Left lobe of liver (tissue), 2 donors: ENCODE results near the gene HIF1A. TPM values are rescaled to one million over a fixed set of nuclear protein-coding genes. Genes with fewer than 3 reads are reported as not detected.
"Not testable (repeated sequence)": the region's sequence is repeated elsewhere in the genome, so short reads cannot be mapped to it uniquely, and the experiment has no call there.

Experiments
- ATAC-seq: fragments of 200-7000 bp; cut with Tn5 transposase; one replicate; pipeline ENCODE4 v1.9.1; 2020; ENCODE audit warnings: mild to moderate bottlenecking, moderate library complexity
- DNase-seq: peaks from one replicate; pipeline ENCODE4 v3.0.0-alpha.2; 2020; ENCODE audit warnings: low spot score
- total RNA-seq: library from RNA; stranded (reverse); gene quantifications from one replicate; pipeline ENCODE4 v1.2.1, GENCODE V29; 2021
- donor health status: DM: no; HTN: no; CAD: no; lungs with moderate emphysema.
- donor health status: DM: no; HTN: yes; CAD: no.

HIF1A gene
- 27.9 TPM for total RNA-seq

GRCh38 chr14:61694830-61695694 lies at the start of gene HIF1A:
Gene HIF1A, plus strand, starts transcription at chr14:61695513. Its CDS starts 292 bp downstream, at chr14:61695805.
- DNase-seq, result peak; percentile 99
- ATAC-seq, result peak; percentile 94

DNA sequence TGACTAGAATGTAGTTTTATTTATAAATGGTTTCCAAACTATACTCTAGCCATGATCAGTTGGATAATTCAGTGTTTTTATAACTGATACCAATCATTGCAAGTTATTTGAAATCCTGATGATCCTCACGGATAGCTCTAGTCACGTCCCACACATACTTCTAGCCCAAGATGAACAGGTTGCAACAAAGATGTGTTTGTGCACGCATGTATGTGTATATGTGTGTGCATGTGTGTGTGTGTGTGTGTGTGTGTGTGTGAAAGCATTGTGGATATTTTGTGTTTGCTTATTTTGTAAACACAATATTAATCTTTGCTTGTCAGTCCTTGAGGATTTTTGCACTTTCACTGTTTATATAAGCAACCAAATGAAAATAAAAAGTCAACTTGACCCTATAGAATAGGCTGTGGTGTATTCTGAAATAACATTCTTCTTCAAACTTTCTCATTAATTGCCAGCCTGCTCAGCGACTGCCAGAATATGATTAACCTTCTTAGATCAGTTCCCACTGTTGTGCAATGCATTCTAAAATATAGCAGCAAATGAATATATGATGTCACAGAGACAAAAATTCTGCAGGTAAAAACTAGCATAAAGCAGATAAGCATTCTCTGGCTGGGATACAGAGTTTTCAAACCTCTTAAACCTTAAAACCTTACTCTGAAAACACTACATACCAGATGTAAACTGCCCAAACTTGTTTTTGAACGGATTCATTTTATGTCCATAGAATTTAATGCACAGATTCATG lies 48.8 kb upstream of the HIF1A start:
- DNase-seq, result no peak
- no peak for ATAC-seq

GRCh38 chr14:61647704-61648103 lies 47.6 kb upstream of the HIF1A start:
- DNase-seq (no peak), ATAC-seq (no peak)

- no peak for ATAC-seq
- no peak for DNase-seq
Measured at GRCh38 chr14:61648377-61648776, 46.9 kb upstream of the HIF1A start.

DNA sequence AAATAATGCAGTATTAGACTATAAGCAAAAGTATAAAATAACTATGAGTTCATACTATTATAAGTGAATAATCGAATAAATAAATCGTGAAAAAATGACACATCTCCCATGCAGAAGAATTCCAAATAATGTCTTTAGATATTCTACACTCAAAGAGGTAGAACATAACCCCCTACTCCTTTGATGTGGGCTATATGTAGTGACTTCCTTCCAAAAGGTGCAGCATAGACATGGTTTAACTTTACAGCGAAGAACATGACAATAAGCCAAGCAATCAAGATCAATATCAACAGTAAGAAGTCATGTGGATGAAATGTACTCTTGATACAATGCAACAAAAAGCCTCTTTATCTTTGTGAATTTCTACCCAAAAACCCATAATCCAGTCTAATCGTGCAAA lies 46.0 kb upstream of the HIF1A start:
- DNase-seq, result no peak
- no peak for ATAC-seq

- no peak for ATAC-seq
- no peak for DNase-seq
Measured at GRCh38 chr14:61651355-61651754, 44.0 kb upstream of the HIF1A start.

DNA sequence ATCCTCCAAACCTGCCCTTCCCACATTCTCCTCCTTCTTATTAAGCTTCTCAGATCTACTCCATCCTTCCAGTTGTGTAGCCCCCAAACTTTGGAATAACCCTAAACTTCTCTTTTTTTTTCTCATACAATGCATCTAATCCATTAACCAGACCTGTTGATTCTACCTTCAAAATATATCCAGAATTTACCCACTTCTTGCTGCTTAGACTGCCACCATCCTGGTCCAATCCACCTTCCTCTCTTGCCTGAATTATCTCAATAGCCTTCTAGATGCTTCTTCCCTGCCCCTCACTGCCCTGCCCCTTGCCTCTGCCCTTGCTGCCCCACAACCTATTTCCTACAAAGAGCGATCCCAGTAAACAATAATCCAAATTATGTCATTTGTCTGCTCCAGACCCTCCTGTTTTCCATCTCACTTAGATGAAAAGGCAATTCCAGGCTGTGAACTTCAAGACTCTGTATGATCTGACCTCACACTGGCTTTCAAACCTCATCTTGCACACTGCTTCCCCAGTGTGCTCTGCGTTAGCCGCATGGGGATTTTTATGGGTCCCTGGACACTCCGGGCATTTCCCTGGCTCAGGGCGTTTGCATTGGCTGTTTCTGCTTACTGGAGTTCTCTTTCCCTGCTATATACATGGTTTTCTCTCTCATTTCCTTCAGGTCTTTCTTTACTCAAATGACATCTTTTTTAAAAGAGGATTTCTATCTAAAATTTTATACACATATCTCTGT lies 42.6 kb upstream of the HIF1A start:
- ATAC-seq (no peak), DNase-seq (no peak)

DNA sequence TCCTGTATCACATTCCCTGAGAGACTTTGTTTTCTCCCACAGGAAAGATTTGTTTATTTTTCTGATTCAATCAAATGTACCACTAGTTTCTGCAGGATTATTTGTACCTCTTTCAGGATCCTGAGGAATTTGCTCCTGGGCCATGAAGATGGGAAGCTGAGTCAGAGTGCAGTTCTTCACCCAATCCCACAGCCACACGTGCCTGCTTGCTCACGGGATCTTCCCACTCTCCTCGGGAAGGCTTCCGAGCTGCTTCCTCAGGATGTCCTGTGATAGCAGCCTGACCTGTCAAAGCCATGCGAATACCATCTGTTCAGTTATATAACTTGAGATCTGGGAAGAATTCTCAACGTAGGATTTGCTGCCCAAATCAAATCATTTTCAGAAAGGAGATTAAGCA lies 41.8 kb upstream of the HIF1A start:
- DNase-seq (no peak), ATAC-seq (peak; percentile 64)

GRCh38 chr14:61654026-61654425 lies 41.3 kb upstream of the HIF1A start:
- ATAC-seq, result no peak
- no peak for DNase-seq

GRCh38 chr14:61655777-61656176 lies 39.5 kb upstream of the HIF1A start:
- ATAC-seq, result no peak
- no peak for DNase-seq

- DNase-seq, result no peak
Measured at GRCh38 chr14:61656341-61656740, 39.0 kb upstream of the HIF1A start.

GRCh38 chr14:61658111-61658510 lies 37.2 kb upstream of the HIF1A start:
- DNase-seq, ATAC-seq: not testable (repeated sequence)

More at GRCh38 chr14:61656341-61656740, 39.0 kb upstream of the HIF1A start:
- no peak for ATAC-seq

GRCh38 chr14:61659582-61659981 lies 35.7 kb upstream of the HIF1A start:
- no peak for ATAC-seq

DNA sequence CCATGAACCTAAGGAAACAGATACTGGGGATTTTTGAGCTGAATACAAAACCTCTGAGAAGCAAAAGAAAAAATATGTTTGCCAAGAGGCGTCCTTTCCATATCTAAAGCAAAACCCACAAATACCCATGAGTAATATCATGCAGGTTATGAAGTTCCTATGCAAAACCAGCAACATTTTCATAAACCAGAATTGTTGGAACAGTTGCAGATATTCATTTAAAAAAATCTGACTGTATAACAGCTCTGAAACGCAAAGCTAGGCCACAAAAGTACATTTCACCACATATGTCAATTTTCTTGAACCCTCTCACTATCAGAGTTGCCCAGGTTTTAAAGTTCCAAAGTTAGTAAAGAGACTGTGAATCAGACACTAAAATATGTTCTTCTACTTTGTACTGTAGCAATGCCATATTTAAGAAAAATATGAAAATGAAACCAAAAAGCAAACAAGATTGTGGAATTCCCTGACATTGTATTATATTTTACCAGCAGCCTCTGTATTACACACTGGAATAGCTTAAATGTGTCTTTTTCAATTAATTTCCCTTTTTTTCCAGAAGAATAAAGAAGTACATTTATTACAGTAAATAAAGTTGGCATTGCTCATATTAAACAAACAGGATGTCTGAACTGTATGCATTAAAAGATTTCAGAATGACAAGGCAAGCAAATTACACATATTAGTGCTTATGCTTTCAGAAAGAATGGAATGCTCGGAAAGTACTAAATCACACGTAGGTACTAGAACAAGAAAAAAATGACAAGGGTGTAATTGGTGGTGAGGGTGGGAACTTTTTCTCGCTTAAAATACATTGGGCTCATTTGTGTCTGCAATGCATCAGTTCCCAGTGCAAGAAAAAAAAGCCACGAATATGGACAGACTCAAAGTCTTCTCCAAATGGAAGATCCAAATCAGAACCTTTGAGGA lies 33.6 kb upstream of the HIF1A start:
- no peak for DNase-seq
- no peak for ATAC-seq

More at GRCh38 chr14:61659582-61659981, 35.7 kb upstream of the HIF1A start:
- no peak for DNase-seq

DNA sequence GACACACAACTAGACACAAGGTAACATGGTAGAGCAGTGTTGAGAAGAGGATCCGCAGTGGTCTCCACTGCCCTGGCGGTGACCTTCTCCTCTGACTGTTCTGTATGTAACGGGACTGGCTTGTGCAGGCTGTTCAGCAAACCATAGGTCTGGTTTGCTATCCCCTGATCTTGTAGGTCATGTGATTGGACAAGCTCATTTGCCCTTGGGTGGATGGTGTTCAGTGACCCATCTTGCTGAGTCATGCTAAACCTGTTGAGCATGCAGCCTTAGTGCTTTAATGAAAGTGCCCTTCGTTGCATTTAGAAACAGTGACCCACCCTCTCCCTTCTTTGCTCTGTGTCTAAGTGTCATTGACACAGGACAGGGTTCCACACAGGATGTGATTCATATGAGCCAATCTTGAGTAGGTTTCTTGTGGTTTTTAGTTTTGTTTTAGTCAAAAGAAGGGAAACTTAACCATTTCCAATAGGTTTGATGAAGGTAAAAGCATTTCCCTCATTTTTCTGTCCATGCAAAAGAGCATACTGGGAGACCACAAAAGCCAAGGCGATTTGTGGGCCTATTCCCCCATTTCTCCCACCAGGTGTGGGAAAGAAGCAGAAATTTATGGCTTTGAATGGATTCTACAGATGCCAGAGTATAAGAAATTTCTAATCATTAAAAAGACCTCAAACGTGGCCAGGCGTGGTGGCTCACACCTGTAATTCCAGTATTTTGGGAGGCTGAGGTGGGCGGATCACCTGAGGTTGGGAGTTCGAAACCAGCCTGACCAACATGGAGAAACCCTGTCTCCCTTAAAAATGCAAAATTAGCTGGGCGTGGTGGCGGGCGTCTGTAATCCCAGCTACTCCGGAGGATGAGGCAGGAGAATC lies 32.6 kb upstream of the HIF1A start:
- DNase-seq (no peak), ATAC-seq (peak; percentile 38)

DNA sequence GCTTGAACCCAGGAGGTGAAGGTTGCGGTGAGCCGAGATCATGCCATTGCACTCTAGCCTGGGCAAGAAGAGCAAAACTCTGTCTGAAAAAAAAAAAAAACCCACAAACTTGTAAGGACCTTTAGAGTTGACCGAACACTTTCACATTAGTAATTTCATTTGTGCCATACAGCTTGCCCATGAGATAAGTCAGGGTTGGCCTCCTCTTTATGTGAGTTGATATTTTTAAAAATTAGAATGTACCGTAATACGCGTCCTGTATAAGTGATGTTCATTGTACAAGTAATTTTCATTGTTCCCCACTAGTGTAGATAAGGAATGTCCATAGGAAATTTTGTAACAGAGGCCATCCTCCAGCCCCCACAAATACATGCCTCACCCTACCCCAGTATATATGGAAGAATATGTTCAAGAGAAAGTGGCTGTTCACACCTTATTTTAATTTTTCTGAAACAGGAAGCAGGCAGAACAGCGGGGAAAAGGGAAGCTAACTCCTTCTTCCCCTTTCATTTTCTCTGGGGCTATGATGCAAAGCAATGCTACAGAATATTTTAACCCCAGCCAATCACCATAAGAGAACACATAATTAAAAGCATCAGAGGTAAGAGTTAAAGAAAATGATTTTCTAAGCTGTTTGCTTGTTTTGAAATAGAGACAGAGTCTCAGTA lies 31.9 kb upstream of the HIF1A start:
- no peak for ATAC-seq
- no peak for DNase-seq

DNA sequence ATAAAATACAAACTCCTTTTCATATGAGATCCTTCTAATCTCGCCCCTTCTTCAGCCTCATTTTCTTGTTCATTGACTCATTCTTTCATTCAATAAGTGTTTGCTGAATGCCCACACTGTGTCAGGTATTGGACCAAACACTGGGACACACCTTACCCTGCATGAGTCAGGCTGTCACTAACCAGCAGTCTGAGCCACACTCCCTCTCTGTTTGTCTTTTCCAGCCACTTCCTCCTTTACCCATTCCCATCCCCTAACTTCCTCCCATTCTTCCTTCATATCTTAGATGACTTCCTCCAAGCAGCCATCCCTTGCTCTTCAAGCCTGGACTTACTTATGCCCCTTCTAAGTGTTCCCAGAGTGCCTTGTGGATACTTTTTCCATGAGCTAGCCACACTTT lies 27.0 kb upstream of the HIF1A start:
- DNase-seq, result no peak
- peak; percentile 49 for ATAC-seq

GRCh38 chr14:61670576-61670975 lies 24.7 kb upstream of the HIF1A start:
- ATAC-seq, result no peak
- DNase-seq, result no peak

DNA sequence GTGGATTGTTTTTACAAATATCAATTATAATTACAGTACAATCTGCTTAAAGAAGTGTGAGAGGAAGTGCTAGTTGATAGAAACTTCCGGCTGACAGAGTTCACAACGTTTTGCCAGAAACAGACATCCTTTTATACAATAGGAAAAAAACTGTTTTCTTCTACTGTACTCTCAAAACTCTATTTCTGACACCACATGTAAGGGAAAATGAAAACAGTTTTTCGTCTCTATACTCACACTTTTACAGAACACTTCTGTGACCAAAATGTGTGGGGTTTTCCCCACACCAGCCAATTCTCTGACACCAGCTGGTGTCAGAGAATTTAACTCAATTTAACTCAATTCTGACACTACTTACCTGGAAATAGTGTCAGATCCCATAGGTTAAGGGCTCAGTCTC lies 24.2 kb upstream of the HIF1A start:
- ATAC-seq (peak; percentile 17), DNase-seq (no peak)
